Measurements from ENCODE around the gene RRP7A.
"Not testable (repeated sequence)": the region's sequence is repeated elsewhere in the genome, so short reads cannot be mapped to it uniquely, and the experiment has no call there.

- not testable (repeated sequence) for TF ChIP-seq CTCF, POLR2A (IDR thresholded peaks at IDR 0.05)
Measured at GRCh38 chr22:42531401-42532084, 11.9 kb upstream of the RRP7A start.
